Renal cortical epithelial cell (primary cell): ENCODE data around the gene RPS19. TPM values are rescaled to one million over a fixed set of nuclear protein-coding genes. Genes with fewer than 3 reads are reported as not detected.
A peak's percentile ranks its signal among the peaks of the same experiment; 100 is the strongest.

ENCODE experiments used
- DNase-seq: peaks from one replicate; pipeline ENCODE4 v3.0.0-alpha.2; 2011; ENCODE audit warnings: low read depth
- total RNA-seq: library from RNA; depleted of rRNA; stranded (reverse); fragments of >200 nt; gene quantifications from 2 replicates; pipeline ENCODE4 v1.2.3, GENCODE V29; 2014

RPS19 gene
- total RNA-seq, 1 donor from 2014 or later = 1,170 TPM

DNA sequence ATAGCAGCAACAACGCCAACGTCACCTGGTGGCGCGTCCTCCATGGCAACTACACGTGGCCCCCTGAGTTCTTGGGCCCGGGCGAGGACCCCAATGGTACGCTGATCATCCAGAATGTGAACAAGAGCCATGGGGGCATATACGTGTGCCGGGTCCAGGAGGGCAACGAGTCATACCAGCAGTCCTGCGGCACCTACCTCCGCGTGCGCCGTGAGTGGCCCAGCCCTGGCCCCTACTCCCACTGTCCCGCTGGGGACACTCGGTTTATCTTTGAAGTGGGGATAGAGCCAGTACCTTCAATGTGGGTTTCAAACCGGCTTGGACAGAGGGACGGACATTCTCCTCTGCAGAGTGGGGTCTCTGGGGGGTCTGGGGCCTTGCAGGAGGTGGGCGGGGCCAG lies 19.0 kb downstream of the RPS19 start:
- DNase-seq = no peak

DNA sequence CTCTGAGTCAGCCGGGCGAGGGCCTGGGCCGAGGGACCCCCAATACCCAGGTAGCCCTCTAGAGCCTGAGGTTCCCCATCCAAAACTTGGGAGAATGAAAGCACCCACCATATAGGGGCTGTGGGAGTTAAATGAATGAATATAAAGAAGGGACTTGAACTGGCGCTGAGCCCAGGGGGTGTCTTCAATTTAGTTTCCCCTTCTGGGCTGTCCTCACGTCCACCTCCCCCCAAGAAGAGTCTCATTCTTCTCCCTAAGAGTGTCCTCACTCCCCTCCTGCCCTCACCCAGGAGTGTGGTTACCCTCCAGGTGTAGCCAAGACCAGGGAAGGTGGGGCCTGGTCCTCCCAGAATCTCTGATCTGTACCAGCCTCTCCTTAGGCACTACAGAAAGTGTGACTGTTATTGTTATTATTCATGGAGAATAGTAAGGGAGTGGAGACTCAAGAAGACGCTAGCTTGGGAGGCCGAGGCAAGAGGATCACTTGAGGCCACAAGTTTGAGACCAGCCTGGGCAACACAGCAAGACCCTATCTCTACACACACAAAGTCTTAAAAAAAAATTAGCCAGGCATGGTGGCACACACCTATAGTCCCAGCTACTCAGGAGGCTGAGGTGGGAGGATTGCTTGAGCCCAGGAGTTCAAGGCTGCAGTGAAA lies 19.7 kb downstream of the RPS19 start:
- no peak for DNase-seq

DNA sequence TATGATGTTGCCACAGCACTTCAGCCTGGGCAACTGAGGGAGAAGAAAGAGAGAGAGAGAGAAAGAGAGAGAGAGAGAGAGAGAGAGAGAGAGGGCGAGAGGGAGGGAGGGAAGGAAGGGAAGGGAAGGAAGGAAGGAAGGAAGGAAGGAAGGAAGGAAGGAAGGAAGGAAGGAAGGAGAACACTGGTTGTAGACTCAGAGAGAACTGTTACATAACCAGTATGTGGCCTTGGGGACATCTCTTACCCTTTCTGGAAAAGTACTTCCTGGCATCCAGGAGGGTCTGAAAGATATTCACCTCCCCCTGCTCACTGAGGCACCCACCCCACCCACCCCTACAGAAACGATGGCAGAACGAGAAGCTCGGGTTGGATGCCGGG lies 20.3 kb downstream of the RPS19 start:
- no peak for DNase-seq

DNA sequence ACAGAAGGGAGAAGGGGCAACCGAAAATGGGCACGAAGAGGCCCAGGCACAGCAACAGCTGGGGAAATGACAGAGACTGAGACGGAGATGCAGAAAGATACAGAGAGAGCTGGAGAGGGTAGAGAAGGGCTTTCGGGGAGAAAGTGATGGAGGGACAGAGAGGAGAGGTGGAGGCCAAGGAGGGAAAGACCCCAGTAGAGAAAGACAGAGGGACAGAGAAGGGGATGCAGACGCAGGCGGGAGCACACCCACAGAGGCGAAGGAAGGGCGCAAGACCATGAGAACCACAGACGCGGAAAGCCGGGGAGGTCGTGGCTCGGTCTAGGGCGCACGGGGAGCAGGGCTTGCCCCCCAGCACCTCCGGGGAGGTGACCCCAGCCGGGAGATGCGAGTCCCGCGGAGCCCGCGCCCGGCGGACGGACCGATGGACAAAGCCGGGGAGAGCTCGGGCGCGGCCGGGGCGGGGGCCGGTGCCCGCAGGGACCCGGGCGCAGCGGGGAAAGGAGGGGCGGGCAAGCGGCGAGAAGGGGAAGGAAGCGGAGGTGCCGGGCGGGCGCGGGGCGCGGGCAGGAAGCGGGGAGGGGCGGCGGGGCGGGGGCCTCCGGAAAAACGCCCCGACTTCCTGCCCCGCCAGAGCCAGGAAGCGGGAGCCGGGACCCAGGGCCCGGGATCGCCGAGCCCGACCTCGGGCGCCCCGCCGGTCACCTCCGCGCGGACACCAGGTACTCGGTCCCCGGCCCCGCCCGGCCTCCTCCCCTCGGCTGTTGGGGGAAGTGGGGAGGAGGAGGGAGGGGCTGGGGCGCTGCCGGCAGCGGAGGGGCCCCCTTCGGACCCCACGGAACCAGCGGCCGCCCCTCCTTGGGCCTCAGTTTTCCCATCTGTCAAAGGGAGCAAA lies 22.8 kb downstream of the RPS19 start, which contains the start of gene ARHGEF1:
Gene ARHGEF1, plus strand, starts transcription at position 617 of the 895 bp plus-strand sequence. CDS start 4,899 bp downstream, outside the sequence.
- no peak for DNase-seq

DNA sequence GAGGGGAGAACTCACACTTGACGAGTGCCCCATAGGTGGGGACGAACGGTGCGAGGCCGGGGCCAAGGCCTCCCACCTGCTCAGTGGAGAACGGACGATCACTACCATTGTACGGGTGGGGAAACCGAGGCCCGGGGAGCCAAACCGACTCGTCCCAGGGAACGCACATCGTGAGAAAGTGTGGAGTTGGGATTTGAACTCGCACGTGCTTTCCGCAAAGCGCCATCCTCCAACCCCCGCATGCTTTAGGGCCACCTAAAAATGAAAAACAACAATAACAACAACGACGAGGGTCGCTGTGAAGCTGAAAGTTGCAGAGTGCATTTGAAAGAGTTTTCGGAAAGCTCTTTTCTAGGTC lies 23.4 kb downstream of the RPS19 start:
- no peak for DNase-seq

DNA sequence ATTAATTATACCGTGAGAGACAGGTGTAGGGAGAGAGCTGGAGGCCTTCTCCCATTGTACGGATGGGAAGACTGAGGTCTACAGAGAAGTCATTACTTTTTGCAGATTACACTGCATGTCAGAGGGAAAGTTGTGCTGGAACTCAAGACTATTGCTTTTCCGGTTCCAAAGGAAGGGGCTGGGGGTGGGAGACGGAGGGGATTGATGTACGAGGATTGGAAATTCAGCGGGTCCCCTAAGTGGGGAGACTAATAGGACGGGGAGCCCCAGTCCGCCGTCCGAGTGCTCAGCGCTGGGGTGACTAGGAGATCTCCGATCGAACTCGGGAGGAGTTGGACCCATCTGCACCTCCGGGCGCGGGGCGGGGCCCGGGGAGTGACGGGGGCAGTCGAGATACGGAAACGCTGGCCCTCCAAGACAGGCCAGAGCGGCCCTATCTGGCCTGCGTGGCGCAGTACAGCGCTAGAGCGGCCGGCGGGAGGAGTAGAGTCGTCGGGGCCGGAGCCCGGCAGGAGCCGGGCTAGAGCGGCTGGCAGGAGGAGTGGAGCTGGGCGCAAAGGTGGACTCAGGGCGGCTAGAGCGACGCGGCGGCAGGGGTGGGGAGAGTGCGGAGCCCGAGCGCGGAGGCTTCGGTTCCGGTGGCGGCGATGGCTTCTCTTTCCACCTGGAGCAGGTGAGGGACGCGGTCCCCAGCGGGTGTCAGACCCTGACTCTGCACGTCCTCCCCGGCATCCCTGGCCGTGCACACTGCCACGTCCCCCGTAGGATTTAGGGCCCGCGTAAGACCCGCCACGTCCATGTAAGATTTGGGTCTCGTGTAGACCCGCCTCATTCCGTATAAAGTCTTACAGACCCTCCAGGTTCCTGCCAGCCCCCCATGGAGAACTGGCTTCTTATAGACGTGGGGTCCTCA lies 24.0 kb downstream of the RPS19 start:
- peak; percentile 82 for DNase-seq

DNA sequence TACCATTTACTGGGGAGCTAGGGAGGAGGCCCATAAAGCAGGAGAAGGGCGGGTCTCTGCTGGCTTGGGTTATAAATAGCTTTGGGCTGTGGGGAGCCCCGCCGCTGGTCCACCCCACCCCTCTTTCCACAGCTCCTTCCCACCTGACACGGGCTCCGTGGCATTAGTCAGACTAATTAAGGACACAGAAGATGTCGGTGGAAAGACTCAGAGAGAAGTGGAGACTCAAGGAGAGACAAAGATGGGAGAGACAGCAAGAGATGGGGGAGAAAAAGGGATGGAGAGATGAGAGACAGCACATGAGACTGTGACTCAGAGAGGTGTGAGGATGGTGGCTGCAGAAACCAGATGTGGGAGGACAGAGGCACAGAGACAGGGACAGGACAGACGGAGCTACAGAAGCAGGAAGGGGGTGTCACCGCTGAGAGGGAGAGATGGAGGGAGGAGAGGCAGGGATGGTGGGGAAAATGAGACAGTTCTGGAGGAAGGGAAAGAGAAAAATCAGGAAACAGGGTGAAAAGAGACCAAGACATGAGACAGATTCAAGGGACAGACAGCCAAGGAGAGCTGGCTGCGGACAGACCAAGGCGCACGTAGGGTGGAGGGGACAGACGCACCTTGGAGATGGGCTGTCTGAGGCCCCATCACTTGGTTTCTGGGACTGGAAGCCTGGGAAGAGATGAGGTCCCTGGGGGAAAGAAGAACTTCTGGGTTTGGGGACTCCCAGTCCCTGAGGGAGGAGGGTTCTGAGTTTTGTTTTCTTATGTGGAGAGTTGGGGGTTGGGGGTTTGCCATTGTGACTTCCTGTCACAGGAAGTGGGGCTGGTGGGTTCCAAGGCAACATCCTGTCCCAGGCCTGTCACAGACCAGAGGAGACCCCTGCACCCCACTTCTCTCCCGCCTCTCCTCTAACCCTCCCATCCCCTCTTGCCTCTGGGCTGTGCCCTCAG lies 27.0 kb downstream of the RPS19 start:
- DNase-seq = no peak

DNA sequence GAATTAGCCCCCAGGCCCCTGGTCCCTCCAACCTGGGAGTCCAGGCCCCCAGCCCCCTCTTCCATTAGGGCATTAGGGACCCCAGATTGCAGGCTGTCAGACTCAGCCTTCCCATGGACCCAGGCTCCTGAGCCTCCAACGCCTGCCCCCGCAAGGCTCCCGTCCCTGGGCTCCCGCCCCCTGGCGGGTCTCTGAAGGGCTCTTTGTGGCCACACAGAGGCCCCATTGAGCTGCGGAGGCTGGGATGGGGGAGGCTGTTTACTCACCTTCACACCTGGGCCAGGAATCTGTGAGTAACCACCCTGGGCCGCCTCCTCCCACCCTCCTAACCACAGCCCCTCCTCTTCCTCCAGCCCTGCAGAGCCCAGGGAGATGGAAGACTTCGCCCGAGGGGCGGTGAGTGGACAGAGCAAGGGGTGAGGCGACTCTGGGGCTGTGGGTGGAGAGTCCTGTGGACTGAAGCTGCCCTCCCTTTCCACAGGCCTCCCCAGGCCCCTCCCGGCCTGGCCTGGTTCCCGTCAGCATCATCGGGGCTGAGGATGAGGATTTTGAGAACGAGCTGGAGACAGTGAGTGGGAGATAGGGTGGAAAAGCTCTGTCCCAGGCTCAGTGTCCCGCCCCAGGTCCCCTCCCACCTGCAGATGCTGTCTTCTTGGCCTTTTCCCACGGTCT lies 27.8 kb downstream of the RPS19 start:
- peak; percentile 82 for DNase-seq

DNA sequence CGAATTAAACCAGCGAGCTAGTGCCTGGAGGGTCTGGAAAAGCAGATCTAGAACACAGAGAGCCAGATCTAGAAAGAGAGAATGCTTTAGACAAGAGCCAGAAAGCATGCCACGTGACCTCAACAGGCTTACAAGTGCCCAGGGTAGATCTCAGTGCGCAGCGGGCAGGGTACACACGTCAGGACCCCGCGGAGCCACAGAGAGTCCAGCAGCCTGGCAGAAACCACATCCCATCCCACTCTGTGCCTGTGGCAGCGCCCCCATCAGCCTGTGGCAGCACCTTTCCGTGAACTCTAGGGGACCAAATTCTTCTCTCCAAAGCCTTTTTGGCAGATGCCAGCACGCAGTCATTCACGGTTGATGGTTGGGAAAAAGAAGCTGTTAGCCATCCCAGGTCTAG lies 28.9 kb downstream of the RPS19 start:
- no peak for DNase-seq

DNA sequence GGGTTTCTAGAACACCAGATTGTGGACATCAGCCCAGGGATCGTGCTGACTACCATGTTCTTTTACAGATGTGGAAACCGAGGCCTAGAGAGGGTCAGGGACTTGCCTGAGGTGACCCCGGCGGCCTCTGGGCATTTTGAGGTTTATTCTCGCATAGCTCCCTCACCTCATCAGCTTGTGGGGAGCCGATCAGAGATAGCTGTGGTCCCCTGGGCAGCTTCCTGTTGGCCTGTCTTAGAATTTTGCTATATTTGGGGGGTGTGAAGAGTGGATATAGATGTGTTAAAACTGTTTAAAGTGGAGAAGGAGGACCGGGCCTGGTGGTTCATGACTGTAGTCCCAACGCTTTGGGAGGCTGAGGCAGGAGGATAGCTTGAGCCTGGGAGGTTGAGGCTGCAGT lies 29.8 kb downstream of the RPS19 start:
- no peak for DNase-seq

DNA sequence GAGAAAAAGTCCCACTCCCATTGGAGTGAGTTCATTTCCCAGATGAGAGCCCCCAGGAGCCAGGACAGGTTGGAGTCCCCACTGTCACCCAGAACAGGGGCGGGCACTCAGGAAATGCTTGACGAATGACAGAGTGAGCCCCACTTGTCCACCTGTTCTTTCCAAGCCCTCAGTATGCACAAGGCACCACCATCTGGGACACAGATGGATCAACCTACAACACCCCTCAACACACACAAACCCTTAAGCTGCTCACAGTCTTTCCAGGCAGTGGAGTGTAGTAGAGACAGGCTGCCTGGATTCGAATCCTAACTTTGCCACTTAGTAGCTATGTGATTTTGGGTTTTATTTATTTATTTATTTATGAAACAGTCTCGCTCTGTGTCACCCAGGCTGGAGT lies 30.9 kb downstream of the RPS19 start:
- DNase-seq = no peak

DNA sequence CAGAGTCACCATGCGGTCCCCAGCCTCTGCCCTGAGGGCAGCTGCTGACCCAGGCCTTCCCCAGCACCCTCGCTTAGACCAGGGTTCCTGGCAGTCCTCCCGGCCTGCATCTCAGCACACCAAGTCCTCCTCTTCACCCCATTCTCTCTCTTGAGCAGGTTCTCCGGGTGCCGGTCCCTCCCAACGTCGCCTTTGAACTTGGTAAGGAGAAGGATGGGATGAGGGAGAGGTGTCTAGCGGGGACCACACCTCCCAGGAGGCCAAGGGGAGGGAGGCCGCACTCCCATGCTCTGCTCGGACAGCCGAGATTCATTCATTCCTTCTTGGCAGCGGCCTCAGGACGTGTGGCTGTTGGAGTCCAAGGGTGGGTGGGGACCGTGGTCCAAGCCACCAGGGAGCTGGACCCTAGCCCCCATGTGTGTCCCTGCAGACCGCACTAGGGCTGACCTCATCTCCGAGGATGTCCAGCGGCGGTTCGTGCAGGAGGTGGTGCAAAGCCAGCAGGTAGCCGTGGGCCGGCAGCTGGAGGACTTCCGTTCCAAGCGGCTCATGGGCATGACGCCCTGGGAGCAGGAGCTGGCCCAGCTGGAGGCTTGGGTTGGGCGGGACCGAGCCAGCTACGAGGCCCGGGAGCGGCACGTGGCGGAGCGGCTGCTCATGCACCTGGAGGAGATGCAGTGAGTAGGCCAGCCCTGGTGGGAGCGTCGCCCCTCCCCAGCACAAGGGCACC lies 32.3 kb downstream of the RPS19 start:
- no peak for DNase-seq

DNA sequence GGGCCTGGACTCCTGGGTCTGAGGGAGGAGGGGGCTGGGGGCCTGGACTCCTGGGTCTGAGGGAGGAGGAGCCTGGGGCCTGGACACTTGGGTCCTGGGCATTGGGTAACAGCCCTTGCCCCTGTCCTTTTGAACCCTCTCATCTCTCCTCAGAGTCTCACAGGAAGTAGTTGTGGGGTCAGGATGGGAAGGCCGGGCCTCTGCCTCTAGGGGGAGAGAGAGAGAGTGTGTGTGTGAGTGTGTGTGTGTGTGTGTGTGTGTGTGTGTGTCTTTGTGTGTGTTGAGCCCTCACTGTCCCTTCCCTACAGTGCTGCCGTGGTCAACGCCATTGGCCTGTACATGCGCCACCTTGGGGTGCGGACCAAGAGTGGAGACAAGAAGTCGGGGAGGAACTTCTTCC lies 33.8 kb downstream of the RPS19 start:
- DNase-seq = no peak

DNA sequence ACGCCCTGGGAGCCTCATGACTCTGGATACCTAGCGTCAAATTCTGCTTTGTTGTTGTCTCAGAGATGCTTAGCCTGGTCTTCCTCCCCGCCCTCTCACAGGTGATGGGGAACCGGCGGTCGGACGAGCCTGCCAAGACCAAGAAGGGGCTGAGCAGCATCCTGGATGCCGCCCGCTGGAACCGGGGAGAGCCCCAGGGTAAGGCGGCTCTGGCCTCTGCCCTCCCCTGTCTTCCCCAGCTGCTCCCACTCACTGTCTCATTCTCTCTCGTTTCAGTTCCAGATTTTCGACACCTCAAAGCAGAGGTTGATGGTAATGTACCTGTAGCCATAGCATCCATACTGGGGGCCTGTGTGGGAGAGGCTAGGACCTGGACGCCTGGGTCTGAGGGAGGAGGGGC lies 34.3 kb downstream of the RPS19 start:
- DNase-seq = no peak

DNA sequence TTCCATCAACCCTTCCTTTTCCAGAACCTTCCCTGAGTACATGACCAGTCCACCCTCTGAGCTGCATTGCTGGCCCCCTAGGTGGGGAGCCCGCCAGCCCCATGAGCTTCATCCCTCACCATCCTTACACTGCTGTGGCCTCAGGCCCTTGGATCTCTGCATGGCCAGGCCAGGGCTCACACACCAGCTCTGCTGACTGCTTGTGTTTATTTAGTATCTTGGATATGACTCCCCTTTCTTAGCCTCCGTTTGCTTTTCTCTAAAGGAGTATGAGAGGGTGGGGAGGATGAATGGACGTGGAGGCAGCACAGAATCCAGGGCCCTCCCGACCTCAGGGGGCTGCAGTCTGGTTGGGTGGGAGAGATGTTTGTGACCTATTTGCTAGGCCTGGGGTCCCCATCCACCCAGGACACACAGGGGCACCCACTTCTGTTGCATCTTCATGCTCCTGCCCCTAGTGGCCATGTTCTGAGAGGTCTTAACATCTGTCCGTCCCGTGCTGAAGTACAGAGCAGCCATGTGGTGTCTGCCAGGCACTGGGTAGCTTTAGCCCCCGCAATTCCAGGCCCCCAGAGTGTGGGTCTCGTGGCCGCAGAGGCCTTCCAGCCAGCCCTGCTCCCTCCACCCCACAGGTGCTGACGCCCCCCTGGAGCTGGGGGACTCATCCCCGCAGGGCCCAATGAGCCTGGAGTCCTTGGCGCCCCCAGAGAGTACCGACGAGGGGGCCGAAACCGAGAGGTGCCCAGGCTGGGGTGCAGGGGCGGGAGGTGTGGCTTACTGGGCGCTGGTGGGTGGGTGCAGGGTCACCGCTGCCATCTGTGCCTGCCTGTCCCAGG lies 35.9 kb downstream of the RPS19 start:
- no peak for DNase-seq

DNA sequence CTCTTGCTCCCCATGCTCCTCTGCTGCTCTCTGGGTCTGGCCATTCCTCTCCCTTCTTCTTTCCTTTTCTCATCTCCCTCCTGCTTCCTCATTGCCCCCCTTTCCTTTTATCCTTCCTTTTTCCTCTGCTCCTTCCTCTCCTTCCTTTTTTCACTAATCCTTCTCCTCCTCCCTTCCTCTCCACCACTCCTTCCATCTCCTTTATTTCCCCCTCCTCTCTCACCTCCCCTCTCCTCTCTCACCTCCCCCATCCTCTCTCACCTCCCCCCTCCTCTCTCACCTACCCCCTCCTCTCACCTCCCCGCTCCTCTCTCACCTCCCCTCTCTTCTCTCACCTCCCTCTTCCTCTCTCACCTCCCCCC lies 36.5 kb downstream of the RPS19 start:
- DNase-seq = no peak

DNA sequence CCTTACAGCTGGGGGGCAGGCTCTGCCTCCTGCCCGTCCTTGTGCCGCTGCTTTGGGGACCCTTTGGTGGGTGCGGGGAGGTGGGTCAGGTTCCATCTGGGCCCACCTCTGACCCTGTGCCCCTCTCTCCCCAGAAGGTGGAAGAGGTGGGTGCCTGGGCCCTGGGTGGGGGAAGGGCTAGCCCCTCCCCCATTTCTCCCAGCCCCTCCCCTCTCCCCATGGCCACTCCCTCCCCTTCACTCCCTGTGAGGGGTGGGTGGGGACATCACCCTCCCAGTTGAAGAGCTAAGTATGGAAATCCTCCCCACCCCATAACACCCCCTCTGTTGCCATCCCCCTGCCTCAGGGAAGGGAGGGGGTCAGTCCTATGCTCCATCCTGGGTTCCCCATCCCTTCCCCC lies 37.1 kb downstream of the RPS19 start:
- DNase-seq = no peak

DNA sequence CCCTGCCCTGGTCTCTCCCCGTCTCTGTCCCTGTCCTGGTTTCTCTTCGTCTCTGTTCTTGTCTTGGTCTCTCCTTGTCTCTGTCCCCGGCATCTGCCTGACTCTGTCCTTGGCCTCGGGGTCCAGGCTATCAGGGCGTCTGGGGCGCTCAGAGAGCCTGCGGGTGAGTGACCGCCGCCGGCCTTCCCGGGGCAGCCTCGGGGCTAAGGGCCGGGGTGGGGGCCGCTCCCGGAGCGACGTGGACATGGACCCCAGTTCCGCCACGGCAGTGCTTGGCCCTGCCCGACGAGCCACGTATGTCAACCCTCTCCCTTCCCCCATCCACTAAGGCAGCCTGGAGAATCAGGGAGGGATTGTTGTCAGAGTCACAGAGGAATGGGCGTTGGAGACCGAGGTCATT lies 37.8 kb downstream of the RPS19 start:
- no peak for DNase-seq

DNA sequence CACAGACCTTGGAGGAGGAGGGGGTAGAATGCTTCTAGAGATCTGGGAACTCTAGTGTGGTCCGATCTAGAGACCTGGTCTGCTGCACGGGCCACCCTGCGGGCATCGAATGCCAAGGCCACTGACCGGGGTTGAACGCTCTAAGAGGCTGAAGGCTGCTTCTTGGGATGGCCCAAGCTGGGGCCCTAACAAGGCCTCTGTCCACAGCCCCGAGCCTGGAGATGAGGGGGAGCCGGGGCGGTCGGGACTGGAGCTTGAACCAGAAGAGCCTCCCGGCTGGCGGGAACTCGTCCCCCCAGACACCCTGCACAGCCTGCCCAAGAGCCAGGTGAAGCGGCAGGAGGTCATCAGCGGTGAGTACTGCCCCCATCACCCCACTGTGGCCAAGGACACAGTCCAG lies 38.2 kb downstream of the RPS19 start:
- DNase-seq = no peak
